Heart left ventricle (tissue), 16 donors: Measurements from ENCODE around the gene PRR23E. TPM values are rescaled to one million over a fixed set of nuclear protein-coding genes. Genes with fewer than 3 reads are reported as not detected.

ENCODE experiments used
- ATAC-seq, 4 donors: fragments of 200-7000 bp; cut with Tn5 transposase; one replicate each; pipeline ENCODE4 v1.9.1; 2020 to 2022; ENCODE audit warnings: moderate library complexity in 4 of 4, mild to moderate bottlenecking in 3 of 4, moderate number of reproducible peaks in 1 of 4
- DNase-seq, 5 donors: peaks; one replicate each; pipeline ENCODE4 v3.0.0-alpha.2; 2020
- H3K27ac ChIP-seq, 12 donors: fragments of 200-600 bp; sonication (generic) in 4 of 12; one replicate each; pipeline versions ENCODE4 v1.5.0 to v1.8.0; 2016 to 2022; ENCODE audit warnings: mild to moderate bottlenecking in 2 of 12
- H3K27me3 ChIP-seq, 9 donors: fragments of 200-600 bp; sonication (generic) in 2 of 9; one replicate each; pipeline versions ENCODE4 v1.5.1 to v1.8.0; 2016 to 2022; ENCODE audit warnings: mild to moderate bottlenecking in 3 of 9
- H3K36me3 ChIP-seq, 9 donors: fragments of 200-600 bp; sonication (generic) in 2 of 9; one replicate each; pipeline versions ENCODE4 v1.5.0 to v1.8.0; 2018 to 2022; ENCODE audit warnings: mild to moderate bottlenecking in 2 of 9
- H3K4me1 ChIP-seq, 12 donors: fragments of 200-600 bp; sonication (generic) in 4 of 12; one replicate each; pipeline versions ENCODE4 v1.5.0 to v1.8.0; 2016 to 2022; ENCODE audit warnings: mild to moderate bottlenecking in 3 of 12
- H3K4me3 ChIP-seq, 12 donors: fragments of 200-600 bp; sonication (generic) in 4 of 12; one replicate each; pipeline versions ENCODE4 v1.5.0 to v1.8.0; 2017 to 2022; ENCODE audit warnings: mild to moderate bottlenecking in 9 of 12, moderate library complexity in 4 of 12
- H3K9me3 ChIP-seq, 12 donors: fragments of 200-600 bp; sonication (generic) in 4 of 12; one replicate each; pipeline versions ENCODE4 v1.5.0 to v1.8.0; 2016 to 2022; ENCODE audit warnings: mild to moderate bottlenecking in 1 of 12
- CTCF ChIP-seq, 12 donors: fragments of 200-600 bp; sonication (generic) in 4 of 12; IDR thresholded peaks; one replicate each; pipeline versions ENCODE4 v1.5.0 to v1.8.0; 2018 to 2022; ENCODE audit warnings: antibody characterized with exemption in 12 of 12, mild to moderate bottlenecking in 5 of 12
- POLR2A ChIP-seq, 2 donors: fragments of 450-650 bp; IDR thresholded peaks; one replicate each; pipeline ENCODE4 v1.6.1; 2017; ENCODE audit warnings: antibody characterized with exemption in 2 of 2, mild to moderate bottlenecking in 2 of 2, moderate library complexity in 2 of 2
- WGBS, 4 donors: extraction: QIAGEN DNeasy Blood & Tissue Kit in 2 of 4; methylation state at CpG; one replicate each; pipeline versions ENCODE4 v1.1.5 to v1.1.7; 2013 to 2018; 5-methylcytosine and 5-hydroxymethylcytosine counted together
- intact Hi-C, 10 donors: fragments of 100-400 bp; cut with DNase I; formaldehyde crosslinking; loops; one replicate each; pipeline versions ENCODE4 v1.11.1 to v1.14.2; 2022
- polyA plus RNA-seq, 2 donors: library from polyadenylated mRNA; stranded (reverse); fragments of 200-250 nt; gene quantifications; one replicate each; pipeline ENCODE4 v1.2.3, GENCODE V29; 2013
- total RNA-seq, 9 donors: library from RNA; depleted of rRNA in 2 of 9; stranded (reverse); fragments of >200 nt in 2 of 9; fragmentation: NEBNext Ultra II Directional in 3 of 9; extraction: Animal tissue kit (Norgen Biotek cat#: 25700) in 3 of 9; gene quantifications; one replicate each; pipeline versions ENCODE4 v1.1.0 to v1.2.4, GENCODE V29; 2016 to 2023
- donor health status: ischemic (EF 13 %, LVEDD 7.1; RV severe dilation, severe dysfunction).
- donor health status: healthy with polysubstance abuse.
- donor health status: DM: no; HTN: yes; CAD: no.
- donor health status: DM: no; HTN: no; CAD: no.
- donor health status: ischemic (EF 25% LVEDD 6.9; RV normal size, moderate dysfunction).
- donor health status: ischemic (EF 25% LVEDD 5.7; RV mildly dilated, moderate dysfunction).
- donor health status: healthy.
- donor health status: DM: yes; HTN: yes; CAD: no.
- donor health status: ischemic (EF 35%, LVEDD 5.7; RV mildly dilated, moderate dysfunction).
- donor health status: nonischemic (EF 11% LVEDD 7.7; RV severe dilation, severe dysfunction).
- donor health status: DM: yes; HTN: yes; CAD: no.
- donor health status: PGD.
- donor health status: ischemic (EF 29% LVEDD 5.4; RV normal size, mild dysfunction).
- donor health status: nonischemic (EF 23%, LVEDD 6.1; RV moderate dilation, normal function).

The PRR23E gene
- total and polyA plus RNA-seq, 11 donors: not detected

- TF ChIP-seq CTCF (IDR thresholded peaks at IDR 0.05): no peak
- TF ChIP-seq POLR2A (IDR thresholded peaks at IDR 0.05): no peak
- H3K9me3 ChIP-seq: peaks cover 0 to 35% (median 0%) of the 10 kb centered on the region in 12 donors
- peak in 2 of 4 donors; percentile 48 to 67 for ATAC-seq
- H3K27me3 ChIP-seq: peaks cover 0 to 8% (median 0%) of the 10 kb centered on the region in 9 donors
- no peak overlapping the region for H3K27ac ChIP-seq
- intact Hi-C loops: no loop called here
- no peaks in the 10 kb centered on the region for H3K4me1 ChIP-seq
- peak in 1 of 5 donors; percentile 42 for DNase-seq
- H3K36me3 ChIP-seq: no peaks in the 10 kb centered on the region
- H3K4me3 ChIP-seq: no peak overlapping the region
- WGBS, 4 donors: 27 to 63% (median 40%) methylated on average over 19 to 21 of the region's 22 CpGs
These were observed 34.3 kb downstream of the PRR23E start for GRCh38 chr3:127226946-127227842.

GRCh38 chr3:127228866-127229265, 35.9 kb downstream of the PRR23E start:
- no peak overlapping the region for H3K4me3 ChIP-seq
- H3K27ac ChIP-seq: no peak overlapping the region
- H3K36me3 ChIP-seq: no peaks in the 10 kb centered on the region
- TF ChIP-seq CTCF (IDR thresholded peaks at IDR 0.05): no peak
- TF ChIP-seq POLR2A (IDR thresholded peaks at IDR 0.05): no peak
- intact Hi-C loops: no loop called here
- WGBS, 4 donors: 76 to 84% (median 82%) methylated on average over 2 of the region's 2 CpGs
- no peaks in the 10 kb centered on the region for H3K4me1 ChIP-seq
- DNase-seq: no peak
- peaks cover 0 to 35% (median 0%) of the 10 kb centered on the region in 12 donors for H3K9me3 ChIP-seq
- ATAC-seq: no peak
- peaks cover 0 to 4% (median 0%) of the 10 kb centered on the region in 9 donors for H3K27me3 ChIP-seq

- ATAC-seq (peak in 3 of 4 donors; percentile 54 to 81 (median 62)), DNase-seq (no peak)
- intact Hi-C loops: no loop called here
- WGBS, 4 donors: 29 to 33% (median 32%) methylated on average over 3 of the region's 3 CpGs
- TF ChIP-seq POLR2A (IDR thresholded peaks at IDR 0.05) (no peak), CTCF (IDR thresholded peaks at IDR 0.05) (no peak)
- peaks cover 0 to 22% (median 0%) of the 10 kb centered on the region in 12 donors for H3K9me3 ChIP-seq
- H3K4me3 ChIP-seq: no peak overlapping the region
- H3K4me1 ChIP-seq: no peaks in the 10 kb centered on the region
- H3K36me3 ChIP-seq: no peaks in the 10 kb centered on the region
- H3K27ac ChIP-seq: no peak overlapping the region
- H3K27me3 ChIP-seq: peaks cover 0 to 6% (median 0%) of the 10 kb centered on the region in 9 donors
These were observed 40.4 kb downstream of the PRR23E start for GRCh38 chr3:127233371-127233770.

GRCh38 chr3:127234778-127235177, 41.8 kb downstream of the PRR23E start:
- intact Hi-C loops: no loop called here
- Histone ChIP-seq H3K4me3 (no peak overlapping the region), H3K27ac (no peak overlapping the region), H3K9me3 (peaks cover 0 to 15% (median 0%) of the 10 kb centered on the region in 12 donors), H3K36me3 (no peaks in the 10 kb centered on the region), H3K27me3 (peaks cover 0 to 15% (median 0%) of the 10 kb centered on the region in 9 donors), H3K4me1 (no peaks in the 10 kb centered on the region)
- ATAC-seq (no peak), DNase-seq (no peak)
- no peak for TF ChIP-seq CTCF (IDR thresholded peaks at IDR 0.05)
